ENCODE results near the gene SLC35F6. TPM values are rescaled to one million over a fixed set of nuclear protein-coding genes. Genes with fewer than 3 reads are reported as not detected.

The SLC35F6 gene
- total and polyA plus RNA-seq, 2 donors (not counting 1 experiment from before 2014, with no cell fraction given): 10.4 to 15.2 TPM

- no peaks in the 10 kb centered on the region for H3K4me1 Mint-ChIP-seq
Measured at GRCh38 chr2:26725521-26725820, 38.6 kb upstream of the SLC35F6 start.

DNA sequence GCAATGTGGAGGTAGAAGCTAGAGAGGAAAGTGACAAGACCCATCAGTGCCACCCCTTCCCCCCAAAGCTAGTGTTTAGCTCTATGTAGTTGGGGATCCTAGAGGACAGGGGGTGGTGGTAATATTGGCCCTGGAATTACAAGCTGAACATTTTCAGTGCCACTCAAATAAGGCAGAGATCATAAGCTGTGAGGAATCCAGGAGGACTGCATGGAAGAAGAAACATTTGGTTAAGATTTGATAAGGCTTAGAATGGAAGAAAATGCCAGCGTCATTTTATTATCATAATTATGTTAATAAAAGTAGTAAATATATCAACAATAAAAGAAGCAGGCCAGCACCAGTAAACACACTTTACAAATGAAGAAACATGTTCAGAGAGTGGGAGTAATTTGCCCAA, 37.9 kb upstream of the SLC35F6 start:
- no peaks in the 10 kb centered on the region for H3K9me3 Mint-ChIP-seq (ENCODE audit: insufficient read depth)
- TF ChIP-seq, protein P1, sequence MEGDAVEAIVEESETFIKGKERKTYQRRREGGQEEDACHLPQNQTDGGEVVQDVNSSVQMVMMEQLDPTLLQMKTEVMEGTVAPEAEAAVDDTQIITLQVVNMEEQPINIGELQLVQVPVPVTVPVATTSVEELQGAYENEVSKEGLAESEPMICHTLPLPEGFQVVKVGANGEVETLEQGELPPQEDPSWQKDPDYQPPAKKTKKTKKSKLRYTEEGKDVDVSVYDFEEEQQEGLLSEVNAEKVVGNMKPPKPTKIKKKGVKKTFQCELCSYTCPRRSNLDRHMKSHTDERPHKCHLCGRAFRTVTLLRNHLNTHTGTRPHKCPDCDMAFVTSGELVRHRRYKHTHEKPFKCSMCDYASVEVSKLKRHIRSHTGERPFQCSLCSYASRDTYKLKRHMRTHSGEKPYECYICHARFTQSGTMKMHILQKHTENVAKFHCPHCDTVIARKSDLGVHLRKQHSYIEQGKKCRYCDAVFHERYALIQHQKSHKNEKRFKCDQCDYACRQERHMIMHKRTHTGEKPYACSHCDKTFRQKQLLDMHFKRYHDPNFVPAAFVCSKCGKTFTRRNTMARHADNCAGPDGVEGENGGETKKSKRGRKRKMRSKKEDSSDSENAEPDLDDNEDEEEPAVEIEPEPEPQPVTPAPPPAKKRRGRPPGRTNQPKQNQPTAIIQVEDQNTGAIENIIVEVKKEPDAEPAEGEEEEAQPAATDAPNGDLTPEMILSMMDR (IDR thresholded peaks at IDR 0.05): no peak
- no peak for TF ChIP-seq EZH2 (IDR thresholded peaks at IDR 0.05; ENCODE audit: borderline replicate concordance, insufficient read depth, low read depth, low read length, poor library complexity, severe bottlenecking)
- POLR2A ChIA-PET: no interaction called here
- Histone ChIP-seq H3K79me2 (ENCODE audit: control insufficient read depth, insufficient read depth, low read length) (no peaks in the 10 kb centered on the region), H3K4me2 (replicated peaks; ENCODE audit: low read depth, low read length, poor library complexity, severe bottlenecking) (no peak overlapping the region), H3K9ac (ENCODE audit: low read length) (no peak overlapping the region), H3K27ac (ENCODE audit: low read length in 2 of 2) (no peak overlapping the region), H2AFZ (ENCODE audit: insufficient read depth, low read depth, low read length, poor library complexity, severe bottlenecking) (no peak overlapping the region), H3K27me3 (replicated peaks in 1 of 4; ENCODE audit: control extremely low read depth in 1 of 4, control insufficient read depth in 3 of 4, insufficient read depth in 4 of 4, low read length in 3 of 4) (peaks cover 0 to 13% (median 0%) of the 10 kb centered on the region in 4 experiments), H3K4me3 (ENCODE audit: control extremely low read depth in 1 of 5, extremely low read depth in 1 of 5, insufficient read depth in 1 of 5, low read depth in 2 of 5, low read length in 4 of 5) (no peak overlapping the region), H3K36me3 (replicated peaks in 1 of 2; ENCODE audit: control extremely low read depth in 1 of 2, control insufficient read depth in 1 of 2, extremely low read depth in 1 of 2, insufficient read depth in 2 of 2, low read length in 1 of 2) (no peaks in the 10 kb centered on the region), H3K9me3 (ENCODE audit: control extremely low read depth in 1 of 3, control insufficient read depth in 2 of 3, insufficient read depth in 1 of 3, low read length in 2 of 3) (no peaks in the 10 kb centered on the region), H4K20me1 (ENCODE audit: control insufficient read depth, insufficient read depth, low read length, poor library complexity, severe bottlenecking) (no peaks in the 10 kb centered on the region), H3K4me1 (ENCODE audit: control insufficient read depth in 2 of 2, insufficient read depth in 2 of 2, low read length in 2 of 2) (no peaks in the 10 kb centered on the region)
- no peak overlapping the region for H3K4me3 Mint-ChIP-seq
- ATAC-seq (ENCODE audit: low read depth) (no peak), DNase-seq (no peak)
- no peaks in the 10 kb centered on the region for H3K4me1 Mint-ChIP-seq
- peaks cover 12% of the 10 kb centered on the region for H3K27me3 Mint-ChIP-seq
- intact Hi-C loops (cut with micrococcal nuclease): no loop called here
- CTCF ChIA-PET: interaction anchor here (0.8 to 1.4 kb wide), 4 partner anchors 18 to 197 kb away, joined by 3 read pairs; no protein-coding TSS in a partner anchor
- no CpG with 5 or more reads among the region's 1 CpG for WGBS (ENCODE audit: insufficient coverage)
- H3K27ac Mint-ChIP-seq: no peak overlapping the region

More at GRCh38 chr2:26725521-26725820, 38.6 kb upstream of the SLC35F6 start:
- ChIA-PET CTCF (interaction anchor here (0.8 to 1.4 kb wide), 2 partner anchors 19 to 197 kb away, joined by 3 read pairs; no protein-coding TSS in a partner anchor), POLR2A (no interaction called here)
- Mint-ChIP-seq H3K27me3 (peaks cover 9% of the 10 kb centered on the region), H3K4me3 (no peak overlapping the region), H3K9me3 (ENCODE audit: insufficient read depth) (no peaks in the 10 kb centered on the region), H3K27ac (no peak overlapping the region)
- Histone ChIP-seq H4K20me1 (ENCODE audit: control insufficient read depth, insufficient read depth, low read length, poor library complexity, severe bottlenecking) (no peaks in the 10 kb centered on the region), H2AFZ (ENCODE audit: insufficient read depth, low read depth, low read length, poor library complexity, severe bottlenecking) (no peak overlapping the region), H3K27ac (ENCODE audit: low read length in 2 of 2) (no peak overlapping the region), H3K4me1 (ENCODE audit: control insufficient read depth in 2 of 2, insufficient read depth in 2 of 2, low read length in 2 of 2) (no peaks in the 10 kb centered on the region), H3K9me3 (ENCODE audit: control extremely low read depth in 1 of 3, control insufficient read depth in 2 of 3, insufficient read depth in 1 of 3, low read length in 2 of 3) (no peaks in the 10 kb centered on the region), H3K27me3 (replicated peaks in 1 of 4; ENCODE audit: control extremely low read depth in 1 of 4, control insufficient read depth in 3 of 4, insufficient read depth in 4 of 4, low read length in 3 of 4) (peaks cover 0 to 13% (median 0%) of the 10 kb centered on the region in 4 experiments), H3K36me3 (replicated peaks in 1 of 2; ENCODE audit: control extremely low read depth in 1 of 2, control insufficient read depth in 1 of 2, extremely low read depth in 1 of 2, insufficient read depth in 2 of 2, low read length in 1 of 2) (no peaks in the 10 kb centered on the region), H3K4me3 (ENCODE audit: control extremely low read depth in 1 of 5, extremely low read depth in 1 of 5, insufficient read depth in 1 of 5, low read depth in 2 of 5, low read length in 4 of 5) (no peak overlapping the region), H3K4me2 (replicated peaks; ENCODE audit: low read depth, low read length, poor library complexity, severe bottlenecking) (no peak overlapping the region), H3K9ac (ENCODE audit: low read length) (no peak overlapping the region), H3K79me2 (ENCODE audit: control insufficient read depth, insufficient read depth, low read length) (no peaks in the 10 kb centered on the region)
- DNase-seq (no peak), ATAC-seq (ENCODE audit: low read depth) (no peak)
- TF ChIP-seq, protein P1 (IDR thresholded peaks at IDR 0.05): no peak
- TF ChIP-seq EZH2 (IDR thresholded peaks at IDR 0.05; ENCODE audit: borderline replicate concordance, insufficient read depth, low read depth, low read length, poor library complexity, severe bottlenecking): no peak
- 93% methylated on average over 7 of the region's 7 CpGs for WGBS (ENCODE audit: insufficient coverage)
- intact Hi-C loops (cut with micrococcal nuclease): no loop called here

All from B cell (primary cell).